Measurements from ENCODE around the gene TTLL7. TPM values are rescaled to one million over a fixed set of nuclear protein-coding genes. Genes with fewer than 3 reads are reported as not detected.

TTLL7 gene
- total RNA-seq, 1 donor from 2014 or later, result not detected

- H3K27me3 Mint-ChIP-seq, result peaks cover 4% of the 10 kb centered on the region
- no peaks in the 10 kb centered on the region for H3K36me3 Mint-ChIP-seq (ENCODE audit: low read depth)
- intact Hi-C loops (cut with micrococcal nuclease), result no loop called here
- no peaks in the 10 kb centered on the region for H3K9me3 Mint-ChIP-seq
- DNase-seq (no peak), ATAC-seq (ENCODE audit: low read depth) (no peak)
- no peak for TF ChIP-seq CTCF (IDR thresholded peaks at IDR 0.05)
- no peak overlapping the region for H3K4me3 Mint-ChIP-seq
- no peak overlapping the region for H3K27ac Mint-ChIP-seq
- no peaks in the 10 kb centered on the region for H3K4me1 Mint-ChIP-seq
- CTCF ChIA-PET, result no interaction called here
- POLR2A ChIA-PET, result no interaction called here
Observed at GRCh38 chr1:83970114-83970513, 28.8 kb downstream of the TTLL7 start.

GRCh38 chr1:83967336-83967735 lies 31.6 kb downstream of the TTLL7 start:
- DNase-seq (no peak), ATAC-seq (ENCODE audit: low read depth) (no peak)
- Mint-ChIP-seq H3K27me3 (peaks cover 6% of the 10 kb centered on the region), H3K9me3 (no peaks in the 10 kb centered on the region), H3K4me1 (no peaks in the 10 kb centered on the region), H3K27ac (no peak overlapping the region), H3K36me3 (ENCODE audit: low read depth) (no peaks in the 10 kb centered on the region), H3K4me3 (no peak overlapping the region)
- no peak for TF ChIP-seq CTCF (IDR thresholded peaks at IDR 0.05)
- intact Hi-C loops (cut with micrococcal nuclease), result no loop called here
- ChIA-PET POLR2A (no interaction called here), CTCF (no interaction called here)

- H3K36me3 Mint-ChIP-seq (ENCODE audit: low read depth), result no peaks in the 10 kb centered on the region
- H3K4me3 Mint-ChIP-seq, result no peak overlapping the region
- no peak for ATAC-seq (ENCODE audit: low read depth)
- CTCF ChIA-PET, result no interaction called here
- DNase-seq, result no peak
- intact Hi-C loops (cut with micrococcal nuclease), result no loop called here
- no peaks in the 10 kb centered on the region for H3K4me1 Mint-ChIP-seq
- H3K27ac Mint-ChIP-seq, result no peak overlapping the region
- TF ChIP-seq CTCF (IDR thresholded peaks at IDR 0.05), result no peak
- H3K27me3 Mint-ChIP-seq, result peaks cover 8% of the 10 kb centered on the region
- no peaks in the 10 kb centered on the region for H3K9me3 Mint-ChIP-seq
- POLR2A ChIA-PET, result no interaction called here
Observed at GRCh38 chr1:83964153-83964552, 34.8 kb downstream of the TTLL7 start.

GRCh38 chr1:83961571-83962295 lies 37.2 kb downstream of the TTLL7 start:
- no peaks in the 10 kb centered on the region for H3K4me1 Mint-ChIP-seq
- H3K9me3 Mint-ChIP-seq, result no peaks in the 10 kb centered on the region
- intact Hi-C loops (cut with micrococcal nuclease), result no loop called here
- H3K27me3 Mint-ChIP-seq, result peaks cover 4% of the 10 kb centered on the region
- CTCF ChIA-PET, result no interaction called here
- H3K27ac Mint-ChIP-seq, result no peak overlapping the region
- no peaks in the 10 kb centered on the region for H3K36me3 Mint-ChIP-seq (ENCODE audit: low read depth)
- POLR2A ChIA-PET, result no interaction called here
- ATAC-seq (ENCODE audit: low read depth) (no peak), DNase-seq (no peak)
- TF ChIP-seq CTCF (IDR thresholded peaks at IDR 0.05), result no peak
- no peak overlapping the region for H3K4me3 Mint-ChIP-seq

GRCh38 chr1:83960669-83961277 lies 38.2 kb downstream of the TTLL7 start:
- no peak overlapping the region for H3K4me3 Mint-ChIP-seq
- intact Hi-C loops (cut with micrococcal nuclease), result no loop called here
- POLR2A ChIA-PET, result no interaction called here
- no peaks in the 10 kb centered on the region for H3K36me3 Mint-ChIP-seq (ENCODE audit: low read depth)
- ATAC-seq (ENCODE audit: low read depth) (no peak), DNase-seq (no peak)
- CTCF ChIA-PET, result no interaction called here
- no peak overlapping the region for H3K27ac Mint-ChIP-seq
- H3K4me1 Mint-ChIP-seq, result no peaks in the 10 kb centered on the region
- H3K9me3 Mint-ChIP-seq, result no peaks in the 10 kb centered on the region
- no peak for TF ChIP-seq CTCF (IDR thresholded peaks at IDR 0.05)
- H3K27me3 Mint-ChIP-seq, result peaks cover 4% of the 10 kb centered on the region

Data from activated B cell treated with CpG ODN at 0.5 μM for 24 hours (primary cell).